Measurements from ENCODE around the gene PRKCE.

Gene PRKCE

GRCh38 chr2:45837812-45838341, 186.4 kb downstream of the PRKCE start:
- H3K9ac ChIP-seq (ENCODE audit: insufficient read length, low read depth), result no peak overlapping the region
- H3K9me3 ChIP-seq (ENCODE audit: insufficient read depth, low read length), result no peaks in the 10 kb centered on the region
- peaks cover 2% of the 10 kb centered on the region for H3K4me1 ChIP-seq (ENCODE audit: insufficient read depth, insufficient read length)
- no peaks in the 10 kb centered on the region for H3K36me3 ChIP-seq (ENCODE audit: insufficient read depth, insufficient read length, low read length)
- no peaks in the 10 kb centered on the region for H3K27me3 ChIP-seq (ENCODE audit: insufficient read depth, insufficient read length)
- H3K4me3 ChIP-seq (ENCODE audit: insufficient read length, low read depth), result no peak overlapping the region
- TF ChIP-seq SUZ12 (IDR thresholded peaks at IDR 0.05; ENCODE audit: extremely low read depth, insufficient read depth, insufficient read length) (no peak), YY1 (IDR thresholded peaks at IDR 0.05; ENCODE audit: insufficient read depth, insufficient read length) (no peak), ZNF274 (IDR thresholded peaks at IDR 0.05; ENCODE audit: low read depth, low read length) (no peak)
- DNase-seq (ENCODE audit: low read depth, low spot score), result no peak

GRCh38 chr2:45839508-45840251, 188.2 kb downstream of the PRKCE start:
- Histone ChIP-seq H3K9me3 (ENCODE audit: insufficient read depth, low read length) (no peaks in the 10 kb centered on the region), H3K9ac (ENCODE audit: insufficient read length, low read depth) (no peak overlapping the region), H3K4me1 (ENCODE audit: insufficient read depth, insufficient read length) (peaks cover 2% of the 10 kb centered on the region), H3K27me3 (ENCODE audit: insufficient read depth, insufficient read length) (no peaks in the 10 kb centered on the region), H3K4me3 (ENCODE audit: insufficient read length, low read depth) (no peak overlapping the region), H3K36me3 (ENCODE audit: insufficient read depth, insufficient read length, low read length) (no peaks in the 10 kb centered on the region)
- no peak for DNase-seq (ENCODE audit: low read depth, low spot score)
- TF ChIP-seq ZNF274 (IDR thresholded peaks at IDR 0.05; ENCODE audit: low read depth, low read length) (no peak), YY1 (IDR thresholded peaks at IDR 0.05; ENCODE audit: insufficient read depth, insufficient read length) (no peak), SUZ12 (IDR thresholded peaks at IDR 0.05; ENCODE audit: extremely low read depth, insufficient read depth, insufficient read length) (no peak)

- H3K9ac ChIP-seq (ENCODE audit: insufficient read length, low read depth), result no peak overlapping the region
- no peaks in the 10 kb centered on the region for H3K27me3 ChIP-seq (ENCODE audit: insufficient read depth, insufficient read length)
- H3K36me3 ChIP-seq (ENCODE audit: insufficient read depth, insufficient read length, low read length), result no peaks in the 10 kb centered on the region
- DNase-seq (ENCODE audit: low read depth, low spot score), result no peak
- no peaks in the 10 kb centered on the region for H3K9me3 ChIP-seq (ENCODE audit: insufficient read depth, low read length)
- peaks cover 2% of the 10 kb centered on the region for H3K4me1 ChIP-seq (ENCODE audit: insufficient read depth, insufficient read length)
- TF ChIP-seq SUZ12 (IDR thresholded peaks at IDR 0.05; ENCODE audit: extremely low read depth, insufficient read depth, insufficient read length) (no peak), ZNF274 (IDR thresholded peaks at IDR 0.05; ENCODE audit: low read depth, low read length) (no peak), YY1 (IDR thresholded peaks at IDR 0.05; ENCODE audit: insufficient read depth, insufficient read length) (no peak)
- no peak overlapping the region for H3K4me3 ChIP-seq (ENCODE audit: insufficient read length, low read depth)
Observed at GRCh38 chr2:45840481-45840880, 189.0 kb downstream of the PRKCE start.

- Histone ChIP-seq H3K4me1 (ENCODE audit: insufficient read depth, insufficient read length) (no peaks in the 10 kb centered on the region), H3K9me3 (ENCODE audit: insufficient read depth, low read length) (no peaks in the 10 kb centered on the region), H3K9ac (ENCODE audit: insufficient read length, low read depth) (no peak overlapping the region), H3K36me3 (ENCODE audit: insufficient read depth, insufficient read length, low read length) (no peaks in the 10 kb centered on the region), H3K4me3 (ENCODE audit: insufficient read length, low read depth) (no peak overlapping the region), H3K27me3 (ENCODE audit: insufficient read depth, insufficient read length) (no peaks in the 10 kb centered on the region)
- no peak for DNase-seq (ENCODE audit: low read depth, low spot score)
- no peak for TF ChIP-seq ZNF274 (IDR thresholded peaks at IDR 0.05; ENCODE audit: low read depth, low read length)
- no peak for TF ChIP-seq SUZ12 (IDR thresholded peaks at IDR 0.05; ENCODE audit: extremely low read depth, insufficient read depth, insufficient read length)
- no peak for TF ChIP-seq YY1 (IDR thresholded peaks at IDR 0.05; ENCODE audit: insufficient read depth, insufficient read length)
Observed at GRCh38 chr2:45841752-45842407, 190.4 kb downstream of the PRKCE start.

- H3K4me1 ChIP-seq (ENCODE audit: insufficient read depth, insufficient read length), result no peaks in the 10 kb centered on the region
- DNase-seq (ENCODE audit: low read depth, low spot score), result no peak
- H3K9me3 ChIP-seq (ENCODE audit: insufficient read depth, low read length), result no peaks in the 10 kb centered on the region
- H3K36me3 ChIP-seq (ENCODE audit: insufficient read depth, insufficient read length, low read length), result no peaks in the 10 kb centered on the region
- H3K4me3 ChIP-seq (ENCODE audit: insufficient read length, low read depth), result no peak overlapping the region
- H3K9ac ChIP-seq (ENCODE audit: insufficient read length, low read depth), result no peak overlapping the region
- no peaks in the 10 kb centered on the region for H3K27me3 ChIP-seq (ENCODE audit: insufficient read depth, insufficient read length)
- no peak for TF ChIP-seq ZNF274 (IDR thresholded peaks at IDR 0.05; ENCODE audit: low read depth, low read length)
Observed at GRCh38 chr2:45843136-45843535, 191.7 kb downstream of the PRKCE start.

- Histone ChIP-seq H3K9me3 (ENCODE audit: insufficient read depth, low read length) (no peaks in the 10 kb centered on the region), H3K36me3 (ENCODE audit: insufficient read depth, insufficient read length, low read length) (no peaks in the 10 kb centered on the region), H3K27me3 (ENCODE audit: insufficient read depth, insufficient read length) (no peaks in the 10 kb centered on the region), H3K4me3 (ENCODE audit: insufficient read length, low read depth) (no peak overlapping the region), H3K4me1 (ENCODE audit: insufficient read depth, insufficient read length) (no peaks in the 10 kb centered on the region), H3K9ac (ENCODE audit: insufficient read length, low read depth) (no peak overlapping the region)
- TF ChIP-seq YY1 (IDR thresholded peaks at IDR 0.05; ENCODE audit: insufficient read depth, insufficient read length) (no peak), ZNF274 (IDR thresholded peaks at IDR 0.05; ENCODE audit: low read depth, low read length) (no peak), SUZ12 (IDR thresholded peaks at IDR 0.05; ENCODE audit: extremely low read depth, insufficient read depth, insufficient read length) (no peak)
- no peak for DNase-seq (ENCODE audit: low read depth, low spot score)
Observed at GRCh38 chr2:45844796-45845457, 193.5 kb downstream of the PRKCE start.

GRCh38 chr2:45845566-45845965, 194.1 kb downstream of the PRKCE start:
- no peaks in the 10 kb centered on the region for H3K4me1 ChIP-seq (ENCODE audit: insufficient read depth, insufficient read length)
- no peak overlapping the region for H3K4me3 ChIP-seq (ENCODE audit: insufficient read length, low read depth)
- H3K36me3 ChIP-seq (ENCODE audit: insufficient read depth, insufficient read length, low read length), result no peaks in the 10 kb centered on the region
- H3K9ac ChIP-seq (ENCODE audit: insufficient read length, low read depth), result no peak overlapping the region
- DNase-seq (ENCODE audit: low read depth, low spot score), result no peak
- H3K27me3 ChIP-seq (ENCODE audit: insufficient read depth, insufficient read length), result no peaks in the 10 kb centered on the region
- TF ChIP-seq ZNF274 (IDR thresholded peaks at IDR 0.05; ENCODE audit: low read depth, low read length) (no peak), SUZ12 (IDR thresholded peaks at IDR 0.05; ENCODE audit: extremely low read depth, insufficient read depth, insufficient read length) (no peak), YY1 (IDR thresholded peaks at IDR 0.05; ENCODE audit: insufficient read depth, insufficient read length) (no peak)
- H3K9me3 ChIP-seq (ENCODE audit: insufficient read depth, low read length), result no peaks in the 10 kb centered on the region

Data from NT2/D1 (cell line).